B cell (primary cell): ENCODE data around the gene ZNF41. TPM values are rescaled to one million over a fixed set of nuclear protein-coding genes. Genes with fewer than 3 reads are reported as not detected.

Source experiments
- ATAC-seq: fragments of 200-7000 bp; cut with Tn5 transposase; one replicate; pipeline ENCODE4 v1.10.0; 2021; ENCODE audit warnings: low read depth, mild to moderate bottlenecking, moderate number of reproducible peaks, moderate library complexity
- CTCF ChIA-PET: fragments of 350-600 bp; sonication (Branson Sonifier 250); formaldehyde crosslinking; loops from one replicate; lab custom pipeline; 2021; ENCODE audit warnings: antibody characterized with exemption, inconsistent platforms; lab: Charles Lee
- POLR2A ChIA-PET: fragments of 350-600 bp; sonication (Branson Sonifier 250); formaldehyde crosslinking; loops from one replicate; lab custom pipeline; 2021; ENCODE audit warnings: antibody characterized with exemption; lab: Charles Lee
- DNase-seq: peaks from one replicate; pipeline ENCODE4 v3.0.0; 2013
- H2AFZ ChIP-seq: 2 replicates; pipeline ENCODE4 v1.6.1; 2012; ENCODE audit warnings: mild to moderate bottlenecking, low read depth, low read length; ENCODE audit not compliant: insufficient read depth, poor library complexity, severe bottlenecking
- H3K27ac ChIP-seq, 2 donors: 1 replicate in 1 of 2; 2 replicates in 1 of 2; pipeline ENCODE4 v1.5.1; 2012 to 2013; ENCODE audit warnings: low read length in 2 of 2, mild to moderate bottlenecking in 2 of 2, moderate library complexity in 1 of 2
- H3K27me3 ChIP-seq, 4 experiments: fragments of 200-600 bp in 1 of 4; sonication (generic) in 1 of 4; replicated peaks in 1 of 4; 1 replicate in 2 of 4; 2 replicates in 2 of 4; pipeline versions ENCODE4 v1.6.1 to v1.7.0; 2013 to 2016; ENCODE audit warnings: low read length in 3 of 4, mild to moderate bottlenecking in 2 of 4, mixed read lengths in 1 of 4, moderate library complexity in 1 of 4; ENCODE audit not compliant: insufficient read depth in 4 of 4, control insufficient read depth in 3 of 4; ENCODE audit errors: control extremely low read depth in 1 of 4
- H3K36me3 ChIP-seq, 2 experiments: replicated peaks in 1 of 2; 1 replicate in 1 of 2; 2 replicates in 1 of 2; pipeline versions ENCODE4 v1.6.1 to v1.7.1; 2013; ENCODE audit warnings: low read length in 1 of 2; ENCODE audit not compliant: insufficient read depth in 2 of 2, control insufficient read depth in 1 of 2; ENCODE audit errors: control extremely low read depth in 1 of 2, extremely low read depth in 1 of 2
- H3K4me1 ChIP-seq, 2 donors: fragments of 200-600 bp in 1 of 2; sonication (generic) in 1 of 2; 1 replicate in 1 of 2; 2 replicates in 1 of 2; pipeline versions ENCODE4 v1.5.1 to v1.6.1; 2013 to 2017; ENCODE audit warnings: low read length in 2 of 2; ENCODE audit not compliant: control insufficient read depth in 2 of 2, insufficient read depth in 2 of 2
- H3K4me2 ChIP-seq: replicated peaks from 2 replicates; pipeline ENCODE3; 2012; ENCODE audit warnings: mild to moderate bottlenecking, low read depth, low read length; ENCODE audit not compliant: poor library complexity, severe bottlenecking
- H3K4me3 ChIP-seq, 5 experiments: fragments of 200-600 bp in 1 of 5; sonication (generic) in 1 of 5; 1 replicate in 3 of 5; 2 replicates in 2 of 5; pipeline versions ENCODE4 v1.5.1 to v1.7.0; 2011 to 2016; ENCODE audit warnings: low read length in 4 of 5, mild to moderate bottlenecking in 4 of 5, low read depth in 2 of 5, control low read depth in 1 of 5, moderate library complexity in 1 of 5; ENCODE audit not compliant: insufficient read depth in 1 of 5; ENCODE audit errors: control extremely low read depth in 1 of 5, extremely low read depth in 1 of 5
- H3K79me2 ChIP-seq: fragments of 200-600 bp; sonication (generic); one replicate; pipeline ENCODE4 v1.6.0; 2016; ENCODE audit warnings: low read length; ENCODE audit not compliant: control insufficient read depth, insufficient read depth
- H3K9ac ChIP-seq: fragments of 200-600 bp; sonication (generic); 2 replicates; pipeline ENCODE4 v1.6.1; 2017; ENCODE audit warnings: mild to moderate bottlenecking, low read length, moderate library complexity
- H3K9me3 ChIP-seq, 3 donors: one replicate each; pipeline versions ENCODE4 v1.6.1 to v1.7.1; 2013; ENCODE audit warnings: low read length in 2 of 3; ENCODE audit not compliant: control insufficient read depth in 2 of 3, insufficient read depth in 1 of 3; ENCODE audit errors: control extremely low read depth in 1 of 3
- H4K20me1 ChIP-seq: 2 replicates; pipeline ENCODE4 v1.6.0; 2012; ENCODE audit warnings: mild to moderate bottlenecking, low read length; ENCODE audit not compliant: insufficient read depth, control insufficient read depth, poor library complexity, severe bottlenecking
- H3K27ac Mint-ChIP-seq: one replicate; pipeline ENCODE4 v1.8.0; 2021; ENCODE audit warnings: mixed read lengths
- H3K27me3 Mint-ChIP-seq: one replicate; pipeline ENCODE4 v1.8.0; 2021; ENCODE audit warnings: mixed read lengths
- H3K4me1 Mint-ChIP-seq: one replicate; pipeline ENCODE4 v1.8.0; 2021; ENCODE audit warnings: mixed read lengths
- H3K4me3 Mint-ChIP-seq: one replicate; pipeline ENCODE4 v1.8.0; 2021; ENCODE audit warnings: mixed read lengths
- H3K9me3 Mint-ChIP-seq: one replicate; pipeline ENCODE4 v1.8.0; 2022; ENCODE audit warnings: mixed read lengths; ENCODE audit not compliant: insufficient read depth
- CTCF ChIP-seq: fragments of 200-600 bp; IDR thresholded peaks from one replicate; pipeline ENCODE4 v1.8.0; 2022; ENCODE audit warnings: antibody characterized with exemption, mild to moderate bottlenecking
- EZH2 ChIP-seq: IDR thresholded peaks from 2 replicates; pipeline ENCODE4 v1.6.1; 2012; ENCODE audit warnings: borderline replicate concordance, low read depth, mild to moderate bottlenecking, moderate library complexity, low read length; ENCODE audit not compliant: insufficient read depth, poor library complexity, severe bottlenecking
- WGBS: methylation state at CpG from one replicate; pipeline ENCODE4 v1.1.5; 2013; ENCODE audit warnings: missing lambda C conversion rate; ENCODE audit not compliant: insufficient coverage; 5-methylcytosine and 5-hydroxymethylcytosine counted together
- intact Hi-C: fragments of 100-400 bp; cut with micrococcal nuclease; formaldehyde crosslinking; loops from one replicate; pipeline ENCODE4 v1.10.0; 2022
- polyA plus RNA-seq: library from polyadenylated mRNA; depleted of rRNA; stranded (reverse); fragments of >200 nt; gene quantifications from 2 replicates; pipeline ENCODE4 v1.2.3, GENCODE V29; 2012
- total RNA-seq, 2 donors: library from RNA; stranded (reverse); fragments of 120-200 nt in 1 of 2; gene quantifications; 1 replicate in 1 of 2; 2 replicates in 1 of 2; pipeline versions ENCODE4 v1.2.3 to v1.2.4, GENCODE V29; 2013 to 2022

Gene ZNF41
- total and polyA plus RNA-seq, 2 donors (not counting 1 experiment from before 2014, with no cell fraction given) = 5.5 to 17.4 TPM

GRCh38 chrX:47446971-47447370, 36.1 kb downstream of the ZNF41 start:
- no peak overlapping the region for H3K9ac ChIP-seq
- TF ChIP-seq CTCF = no peak
- TF ChIP-seq EZH2 = no peak
- no peak overlapping the region for H3K4me2 ChIP-seq
- peaks cover 7 to 28% (median 9%) of the 10 kb centered on the region in 3 donors for H3K9me3 ChIP-seq
- WGBS = no CpG with 5 or more reads among the region's 2 CpGs
- H3K27me3 ChIP-seq = no peaks in the 10 kb centered on the region
- no peaks in the 10 kb centered on the region for H3K79me2 ChIP-seq
- intact Hi-C loops = no loop called here
- H3K4me3 Mint-ChIP-seq = no peak overlapping the region
- H3K4me1 Mint-ChIP-seq = peaks cover 8% of the 10 kb centered on the region
- peaks cover 3 to 24% of the 10 kb centered on the region in 2 experiments for H3K36me3 ChIP-seq
- H3K4me1 ChIP-seq = peaks cover 3 to 4% of the 10 kb centered on the region in 2 donors
- H3K27ac Mint-ChIP-seq = no peak overlapping the region
- CTCF ChIA-PET = no interaction called here
- no peak for DNase-seq
- no peak for ATAC-seq
- no peak overlapping the region for H3K27ac ChIP-seq
- H4K20me1 ChIP-seq = no peaks in the 10 kb centered on the region
- H3K27me3 Mint-ChIP-seq = no peaks in the 10 kb centered on the region
- no peak overlapping the region for H3K4me3 ChIP-seq
- H3K9me3 Mint-ChIP-seq = peaks cover 4% of the 10 kb centered on the region
- no peak overlapping the region for H2AFZ ChIP-seq
- POLR2A ChIA-PET = no interaction called here

- no peak overlapping the region for H3K4me2 ChIP-seq
- no peak for DNase-seq
- H3K36me3 ChIP-seq = peaks cover 3 to 22% of the 10 kb centered on the region in 2 experiments
- Mint-ChIP-seq H3K27me3 (no peaks in the 10 kb centered on the region), H3K9me3 (peaks cover 4% of the 10 kb centered on the region), H3K27ac (no peak overlapping the region), H3K4me1 (peaks cover 8% of the 10 kb centered on the region), H3K4me3 (no peak overlapping the region)
- no peak for ATAC-seq
- H3K9ac ChIP-seq = no peak overlapping the region
- no peak overlapping the region for H3K27ac ChIP-seq
- H3K79me2 ChIP-seq = no peaks in the 10 kb centered on the region
- no peak for TF ChIP-seq CTCF
- no peak for TF ChIP-seq EZH2
- no peaks in the 10 kb centered on the region for H4K20me1 ChIP-seq
- H2AFZ ChIP-seq = no peak overlapping the region
- H3K4me1 ChIP-seq = peaks cover 3 to 4% of the 10 kb centered on the region in 2 donors
- intact Hi-C loops = no loop called here
- H3K4me3 ChIP-seq = no peak overlapping the region
- H3K9me3 ChIP-seq = peaks cover 7 to 28% (median 11%) of the 10 kb centered on the region in 3 donors
- WGBS = no CpG with 5 or more reads among the region's 2 CpGs
- ChIA-PET CTCF (no interaction called here), POLR2A (no interaction called here)
- H3K27me3 ChIP-seq = no peaks in the 10 kb centered on the region
Observed at GRCh38 chrX:47446431-47446830, 36.6 kb downstream of the ZNF41 start.
